Suprapubic skin (tissue), 4 donors: ENCODE results near the gene CNDP1. TPM values are rescaled to one million over a fixed set of nuclear protein-coding genes. Genes with fewer than 3 reads are reported as not detected.

Experiments used
- DNase-seq, 2 donors: peaks; one replicate each; pipeline ENCODE4 v3.0.0-alpha.2; 2019; ENCODE audit warnings: low spot score in 2 of 2
- H3K27ac ChIP-seq: fragments of 200-600 bp; sonication (generic); one replicate; pipeline ENCODE4 v1.5.1; 2019
- H3K27me3 ChIP-seq: fragments of 200-600 bp; sonication (generic); one replicate; pipeline ENCODE4 v1.5.1; 2019
- H3K36me3 ChIP-seq: fragments of 200-600 bp; sonication (generic); one replicate; pipeline ENCODE4 v1.5.1; 2019
- H3K4me1 ChIP-seq: fragments of 200-600 bp; sonication (generic); one replicate; pipeline ENCODE4 v1.5.1; 2019
- H3K4me3 ChIP-seq: fragments of 200-600 bp; sonication (generic); one replicate; pipeline ENCODE4 v1.5.1; 2019; ENCODE audit warnings: mild to moderate bottlenecking
- H3K9me3 ChIP-seq: fragments of 200-600 bp; sonication (generic); one replicate; pipeline ENCODE4 v1.5.1; 2019
- EP300 ChIP-seq: sonication (generic); formaldehyde crosslinking; IDR thresholded peaks from one replicate; pipeline ENCODE4 v1.6.1; 2017; ENCODE audit warnings: antibody characterized with exemption
- POLR2A ChIP-seq, 2 donors: fragments of 450-650 bp; IDR thresholded peaks; one replicate each; pipeline ENCODE4 v1.6.1; 2017; ENCODE audit warnings: antibody characterized with exemption in 2 of 2, mild to moderate bottlenecking in 2 of 2, moderate library complexity in 2 of 2
- POLR2AphosphoS5 ChIP-seq, 3 donors: sonication (generic); formaldehyde crosslinking; IDR thresholded peaks; one replicate each; pipeline ENCODE4 v1.6.1; 2017; ENCODE audit warnings: antibody characterized with exemption in 3 of 3
- WGBS: methylation state at CpG from one replicate; pipeline ENCODE4 v1.1.5; 2018; 5-methylcytosine and 5-hydroxymethylcytosine counted together
- total RNA-seq, 4 donors: library from RNA; depleted of rRNA; stranded (reverse); fragments of >200 nt; gene quantifications; one replicate each; pipeline ENCODE4 v1.1.0, GENCODE V29; 2016
- TF ChIP-seq, protein P1 (sequence below), 2 donors: fragments of 200-600 bp in 1 of 2; fragments of 450-650 bp in 1 of 2; sonication (generic) in 1 of 2; IDR thresholded peaks; one replicate each; pipeline ENCODE4 v1.5.1; 2016 to 2019; ENCODE audit warnings: antibody characterized with exemption in 2 of 2, mild to moderate bottlenecking in 1 of 2, moderate library complexity in 1 of 2

Gene CNDP1
- total RNA-seq, 4 donors from 2014 or later = 0.21 to 1.1 (median 0.97) TPM; not detected in 1

DNA sequence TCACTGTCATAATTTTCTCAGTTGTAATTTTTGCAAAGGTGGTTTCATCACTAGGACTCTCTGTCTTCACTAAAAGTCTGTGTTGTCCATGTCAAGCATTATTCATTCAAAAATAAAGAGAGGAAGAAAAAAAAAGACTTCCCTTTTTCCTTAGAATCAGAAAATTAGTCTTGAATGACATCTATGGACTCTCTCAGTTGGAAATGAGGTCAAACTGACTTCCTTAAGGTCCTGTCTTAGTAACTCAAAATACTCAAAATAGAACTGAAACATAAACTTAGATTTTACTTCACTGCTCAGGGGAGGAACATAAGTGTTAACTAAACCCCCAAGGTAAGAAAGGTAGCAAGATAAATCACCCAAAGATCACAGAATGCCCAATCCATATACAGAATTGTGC, 61.1 kb downstream of the CNDP1 start:
- Histone ChIP-seq H3K27ac (no peak overlapping the region), H3K36me3 (peaks cover 12% of the 10 kb centered on the region), H3K4me1 (peaks cover 33% of the 10 kb centered on the region), H3K9me3 (no peaks in the 10 kb centered on the region), H3K4me3 (no peak overlapping the region), H3K27me3 (no peaks in the 10 kb centered on the region)
- no peak for DNase-seq
- TF ChIP-seq, protein P1, sequence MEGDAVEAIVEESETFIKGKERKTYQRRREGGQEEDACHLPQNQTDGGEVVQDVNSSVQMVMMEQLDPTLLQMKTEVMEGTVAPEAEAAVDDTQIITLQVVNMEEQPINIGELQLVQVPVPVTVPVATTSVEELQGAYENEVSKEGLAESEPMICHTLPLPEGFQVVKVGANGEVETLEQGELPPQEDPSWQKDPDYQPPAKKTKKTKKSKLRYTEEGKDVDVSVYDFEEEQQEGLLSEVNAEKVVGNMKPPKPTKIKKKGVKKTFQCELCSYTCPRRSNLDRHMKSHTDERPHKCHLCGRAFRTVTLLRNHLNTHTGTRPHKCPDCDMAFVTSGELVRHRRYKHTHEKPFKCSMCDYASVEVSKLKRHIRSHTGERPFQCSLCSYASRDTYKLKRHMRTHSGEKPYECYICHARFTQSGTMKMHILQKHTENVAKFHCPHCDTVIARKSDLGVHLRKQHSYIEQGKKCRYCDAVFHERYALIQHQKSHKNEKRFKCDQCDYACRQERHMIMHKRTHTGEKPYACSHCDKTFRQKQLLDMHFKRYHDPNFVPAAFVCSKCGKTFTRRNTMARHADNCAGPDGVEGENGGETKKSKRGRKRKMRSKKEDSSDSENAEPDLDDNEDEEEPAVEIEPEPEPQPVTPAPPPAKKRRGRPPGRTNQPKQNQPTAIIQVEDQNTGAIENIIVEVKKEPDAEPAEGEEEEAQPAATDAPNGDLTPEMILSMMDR (IDR thresholded peaks at IDR 0.05) = no peak
- TF ChIP-seq POLR2AphosphoS5 (IDR thresholded peaks at IDR 0.05) (no peak), EP300 (no peak), POLR2A (IDR thresholded peaks at IDR 0.05) (no peak)

DNA sequence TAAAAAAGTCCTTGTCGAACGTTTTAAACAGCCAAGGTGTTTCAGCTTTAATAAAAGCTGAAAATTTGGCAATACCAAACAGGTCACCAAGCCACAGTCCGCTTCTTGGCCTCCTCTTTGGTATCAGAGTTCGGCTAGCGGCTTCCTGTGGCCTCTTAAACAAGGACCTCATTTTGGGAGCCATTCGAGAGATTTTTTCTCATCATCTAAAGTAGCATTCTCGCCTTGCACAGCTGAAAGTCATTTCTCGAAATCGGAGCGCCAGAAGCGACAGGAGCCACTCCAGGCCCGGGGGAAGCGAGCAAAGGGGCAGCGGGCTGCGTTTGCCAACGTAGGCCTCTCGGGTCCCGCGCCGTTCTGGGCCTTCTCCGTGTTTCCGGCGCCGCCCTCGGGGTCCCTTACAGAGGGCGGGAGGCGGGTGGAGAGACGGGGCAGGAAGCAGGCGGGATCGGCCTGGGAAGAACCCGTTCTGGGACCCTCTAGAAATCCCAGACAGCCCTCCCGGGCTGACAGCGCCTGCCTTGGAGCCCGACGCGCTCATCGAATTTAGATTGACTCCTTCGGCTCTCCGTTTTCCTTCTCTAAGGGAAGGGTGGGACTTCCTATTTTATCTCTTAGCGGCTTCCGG, 62.8 kb downstream of the CNDP1 start:
- TF ChIP-seq EP300 (no peak), POLR2A (IDR thresholded peaks at IDR 0.05) (no peak), POLR2AphosphoS5 (IDR thresholded peaks at IDR 0.05) (peak in 1 of 3 donors; percentile 21)
- H3K27ac ChIP-seq = peak overlapping the region; percentile 95
- peak; percentile 84 to 87 for DNase-seq
- no peaks in the 10 kb centered on the region for H3K9me3 ChIP-seq
- peaks cover 33% of the 10 kb centered on the region for H3K4me1 ChIP-seq
- H3K36me3 ChIP-seq = peaks cover 12% of the 10 kb centered on the region
- WGBS = 1% methylated on average over 34 of the region's 41 CpGs
- H3K27me3 ChIP-seq = no peaks in the 10 kb centered on the region
- H3K4me3 ChIP-seq = peak overlapping the region; percentile 78

- no peaks in the 10 kb centered on the region for H3K9me3 ChIP-seq
- no peaks in the 10 kb centered on the region for H3K27me3 ChIP-seq
- under 1% methylated on average over 21 of the region's 64 CpGs for WGBS
- peak within 1 kb of the TSS; percentile 78 for H3K4me3 ChIP-seq
- H3K27ac ChIP-seq = peak within 1 kb of the TSS; percentile 95
- peaks cover 11% of the 10 kb centered on the region for H3K36me3 ChIP-seq
- peaks cover 33% of the 10 kb centered on the region for H3K4me1 ChIP-seq
- DNase-seq = peak; percentile 93
- TF ChIP-seq POLR2AphosphoS5 (IDR thresholded peaks at IDR 0.05) = peak in 2 of 3 donors; percentile 19 to 67
- peak in 1 of 2 donors; percentile 19 for TF ChIP-seq POLR2A (IDR thresholded peaks at IDR 0.05)
- no peak for TF ChIP-seq EP300
Measured at GRCh38 chr18:74597662-74598349, 63.5 kb downstream of the CNDP1 start, which contains the start of gene ZNF407. TSS of gene ZNF407 (plus strand) at chr18:74597870. CDS start at chr18:74631020, 33,150 bp downstream.

DNA sequence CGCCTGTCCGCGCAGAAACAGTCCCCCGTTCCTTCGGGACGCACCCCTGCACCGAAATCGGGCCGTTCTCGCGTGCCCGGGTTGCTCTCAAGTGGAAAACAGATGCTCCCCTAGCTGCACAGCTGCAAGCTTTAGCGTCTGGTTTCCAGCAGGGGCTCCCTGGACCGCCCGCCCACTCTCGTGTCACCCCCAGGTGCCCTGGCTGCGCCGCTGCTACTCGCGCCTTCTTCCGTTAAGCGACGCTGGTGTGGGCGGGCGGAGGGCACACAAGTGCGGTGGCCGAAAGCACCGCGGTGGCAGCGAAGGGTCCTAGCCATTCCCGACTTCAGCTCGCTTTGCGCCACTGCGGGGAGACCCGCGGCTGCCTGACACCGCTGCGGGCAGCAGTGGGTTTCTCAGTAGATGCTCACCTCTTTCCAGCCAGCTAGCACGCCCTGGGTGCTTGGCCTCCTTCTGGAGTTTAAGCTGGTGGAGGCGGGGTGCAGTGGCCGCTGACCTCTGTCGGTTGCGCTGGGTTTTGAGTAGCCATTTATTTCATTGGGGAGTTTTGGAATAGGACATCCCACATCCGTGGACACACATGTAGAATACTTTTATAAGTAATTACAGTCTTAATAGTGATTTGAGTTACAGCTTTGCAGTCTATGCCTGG, 64.2 kb downstream of the CNDP1 start:
- no peaks in the 10 kb centered on the region for H3K27me3 ChIP-seq
- no peak for TF ChIP-seq POLR2AphosphoS5 (IDR thresholded peaks at IDR 0.05)
- TF ChIP-seq, protein P1 (IDR thresholded peaks at IDR 0.05) = peak in 1 of 2 donors; percentile 18
- TF ChIP-seq POLR2A (IDR thresholded peaks at IDR 0.05) = no peak
- no peak for TF ChIP-seq EP300
- 2% methylated on average over 19 of the region's 44 CpGs for WGBS
- peaks cover 5% of the 10 kb centered on the region for H3K36me3 ChIP-seq
- peak; percentile 79 to 82 for DNase-seq
- peaks cover 33% of the 10 kb centered on the region for H3K4me1 ChIP-seq
- H3K27ac ChIP-seq = peak overlapping the region; percentile 95
- peak overlapping the region; percentile 78 for H3K4me3 ChIP-seq
- no peaks in the 10 kb centered on the region for H3K9me3 ChIP-seq

DNA sequence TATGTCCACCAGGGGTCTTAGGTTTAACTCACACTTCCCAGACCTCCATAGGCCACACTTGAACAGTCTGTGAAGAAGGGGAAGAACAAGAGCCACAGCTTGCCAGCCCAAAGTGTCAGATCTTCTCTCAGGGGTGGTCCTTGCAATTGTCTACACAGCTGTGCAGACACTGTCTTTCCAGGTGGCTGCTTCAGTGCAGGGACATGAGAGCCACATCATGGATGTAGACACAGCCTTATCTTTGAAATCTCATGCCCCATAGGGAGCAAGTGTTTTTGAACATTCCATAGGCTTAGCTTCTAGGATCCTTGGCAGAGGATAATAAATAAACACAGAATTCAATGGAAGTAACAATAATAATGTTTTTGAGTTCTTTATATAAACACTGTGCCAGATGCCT, 70.1 kb downstream of the CNDP1 start:
- no peak overlapping the region for H3K27ac ChIP-seq
- no peaks in the 10 kb centered on the region for H3K27me3 ChIP-seq
- TF ChIP-seq POLR2AphosphoS5 (IDR thresholded peaks at IDR 0.05) (no peak), EP300 (no peak), POLR2A (IDR thresholded peaks at IDR 0.05) (no peak)
- TF ChIP-seq, protein P1 (IDR thresholded peaks at IDR 0.05) = no peak
- no peak for DNase-seq
- H3K36me3 ChIP-seq = no peaks in the 10 kb centered on the region
- H3K4me1 ChIP-seq = peaks cover 3% of the 10 kb centered on the region
- no peak overlapping the region for H3K4me3 ChIP-seq
- H3K9me3 ChIP-seq = no peaks in the 10 kb centered on the region

- Histone ChIP-seq H3K36me3 (no peaks in the 10 kb centered on the region), H3K27me3 (no peaks in the 10 kb centered on the region), H3K4me1 (no peaks in the 10 kb centered on the region), H3K9me3 (no peaks in the 10 kb centered on the region), H3K27ac (no peak overlapping the region), H3K4me3 (no peak overlapping the region)
- TF ChIP-seq POLR2AphosphoS5 (IDR thresholded peaks at IDR 0.05) = no peak
- TF ChIP-seq, protein P1 (IDR thresholded peaks at IDR 0.05) = no peak
- no peak for TF ChIP-seq POLR2A (IDR thresholded peaks at IDR 0.05)
- TF ChIP-seq EP300 = no peak
- DNase-seq = no peak
- 62% methylated on average over 4 of the region's 4 CpGs for WGBS
Measured at GRCh38 chr18:74604774-74605173, 70.5 kb downstream of the CNDP1 start.
